DMS 273 (cell line): Measurements from ENCODE around the gene DUOXA2.
A peak's percentile ranks its signal among the peaks of the same experiment; 100 is the strongest.
"Not testable (repeated sequence)": the region's sequence is repeated elsewhere in the genome, so short reads cannot be mapped to it uniquely, and the experiment has no call there.

ENCODE experiments used
- DNase-seq: peaks from one replicate; lab custom pipeline; 2025; ENCODE audit not compliant: unreplicated experiment; lab: John Stamatoyannopoulos, UW

The DUOXA2 gene

GRCh38 chr15:45114076-45114750 lies at the start of gene DUOXA2, which contains the start of gene DUOX2:
Gene DUOXA2, plus strand, starts transcription at chr15:45114326. Its CDS starts 280 bp downstream, at chr15:45114606.
Gene DUOX2, minus strand, starts transcription at chr15:45114172. Its CDS starts 761 bp downstream, at chr15:45113411.
- peak; percentile 24 for DNase-seq

GRCh38 chr15:45064386-45064785 lies 49.7 kb upstream of the DUOXA2 start:
- DNase-seq, result no peak

DNA sequence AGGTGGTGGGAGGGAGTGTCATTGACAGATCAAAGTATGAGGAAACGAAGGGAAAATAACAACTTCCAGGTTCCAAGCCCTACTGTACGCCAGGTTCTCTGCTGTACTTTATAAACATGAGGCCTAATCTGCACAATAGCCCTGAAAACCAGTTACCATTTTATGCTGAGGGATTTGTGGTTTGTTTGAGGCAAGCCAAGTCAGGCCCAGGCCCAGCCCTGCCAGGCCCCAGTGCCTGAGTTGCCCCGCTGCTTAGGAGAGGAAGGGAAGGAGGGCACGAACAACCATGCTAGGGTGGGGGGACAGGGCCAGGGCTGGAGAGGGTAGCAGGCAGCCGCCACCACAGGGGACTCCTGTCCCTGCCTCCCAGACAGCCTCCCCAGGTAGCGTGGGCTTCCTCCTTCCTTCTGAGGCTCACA lies 44.2 kb upstream of the DUOXA2 start:
- DNase-seq, result not testable (repeated sequence)

DNA sequence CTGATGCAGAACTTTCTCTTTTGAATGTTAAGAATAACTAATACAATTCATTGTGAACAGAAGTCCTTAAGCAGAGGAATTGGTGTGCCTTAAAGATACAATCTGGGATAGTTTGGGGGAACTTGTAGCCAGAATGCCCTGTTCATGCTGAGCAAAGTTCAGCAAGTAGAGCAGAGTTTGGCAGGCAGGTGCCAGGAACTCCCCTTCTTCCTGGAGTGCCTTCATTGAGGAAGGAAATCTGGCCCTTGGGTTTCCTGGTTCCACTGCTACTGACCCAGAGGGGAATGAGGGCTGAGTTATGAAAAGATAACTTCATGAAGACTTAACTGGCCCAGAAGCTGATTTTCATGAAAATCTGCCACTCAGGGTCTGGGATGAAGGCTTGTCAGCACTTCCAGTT lies 40.5 kb upstream of the DUOXA2 start:
- DNase-seq, result not testable (repeated sequence)

GRCh38 chr15:45075440-45076320 lies 38.4 kb upstream of the DUOXA2 start:
- not testable (repeated sequence) for DNase-seq

DNA sequence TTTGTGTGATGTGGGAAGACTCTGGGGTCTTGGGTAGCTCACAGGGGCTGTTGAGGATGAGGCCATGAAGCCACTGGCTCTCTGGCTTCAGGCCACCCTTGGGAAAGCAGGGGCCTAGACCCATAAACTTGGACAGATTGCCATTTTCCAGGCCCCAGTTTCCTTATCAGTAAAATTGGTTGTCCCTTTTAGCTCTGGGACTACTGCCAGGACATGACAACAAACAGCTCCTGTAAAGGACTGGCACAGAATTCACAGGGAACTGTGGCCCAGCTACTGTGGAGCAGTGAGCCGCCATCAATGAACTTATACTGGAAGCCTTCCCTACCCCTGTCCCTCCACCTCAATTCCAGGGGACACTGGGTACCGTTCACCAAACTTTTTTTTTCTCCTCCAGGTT lies 36.7 kb upstream of the DUOXA2 start:
- DNase-seq, result peak; percentile 13

DNA sequence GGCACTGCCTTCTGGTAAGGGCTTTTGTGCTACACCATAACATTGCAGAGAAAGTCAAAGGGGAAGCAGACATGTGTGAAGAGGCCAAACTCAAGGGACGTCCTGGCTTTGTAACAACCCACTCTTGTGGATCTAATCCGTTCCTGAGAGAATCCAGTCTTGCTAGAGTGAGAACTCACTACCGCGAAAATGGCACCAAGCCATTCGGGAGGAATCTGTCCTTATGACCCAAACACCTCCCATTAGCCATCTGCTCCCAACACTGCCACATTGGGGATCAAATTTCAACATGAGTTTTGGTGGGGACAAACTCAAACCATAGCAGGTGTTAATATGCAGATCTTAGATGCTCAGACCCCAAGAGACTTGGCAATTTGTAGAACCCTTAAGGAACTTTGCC lies 34.9 kb upstream of the DUOXA2 start:
- DNase-seq, result peak; percentile 86

GRCh38 chr15:45079628-45080246 lies 34.4 kb upstream of the DUOXA2 start:
- not testable (repeated sequence) for DNase-seq

DNA sequence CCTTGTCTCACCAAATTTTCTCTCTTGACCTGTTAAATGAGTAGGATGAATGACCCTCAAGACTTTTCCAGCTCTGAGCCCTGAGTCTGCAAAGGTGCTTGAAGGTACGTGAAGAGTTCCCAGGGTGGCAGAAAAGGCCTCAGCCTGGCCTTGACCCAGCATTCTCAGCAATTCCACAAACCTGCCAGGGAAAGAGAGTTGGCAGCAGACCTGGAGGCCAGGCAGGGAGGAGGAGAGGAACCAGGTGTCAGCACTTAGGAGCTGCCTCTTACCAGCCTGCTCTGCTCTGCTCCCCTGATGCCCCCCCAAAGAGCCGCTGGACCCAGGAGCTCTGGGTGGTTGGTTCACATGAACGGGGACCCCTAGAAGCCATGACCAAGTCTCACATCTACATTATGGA lies 33.5 kb upstream of the DUOXA2 start:
- DNase-seq, result not testable (repeated sequence)

GRCh38 chr15:45082412-45082811 lies 31.7 kb upstream of the DUOXA2 start:
- DNase-seq, result not testable (repeated sequence)

DNA sequence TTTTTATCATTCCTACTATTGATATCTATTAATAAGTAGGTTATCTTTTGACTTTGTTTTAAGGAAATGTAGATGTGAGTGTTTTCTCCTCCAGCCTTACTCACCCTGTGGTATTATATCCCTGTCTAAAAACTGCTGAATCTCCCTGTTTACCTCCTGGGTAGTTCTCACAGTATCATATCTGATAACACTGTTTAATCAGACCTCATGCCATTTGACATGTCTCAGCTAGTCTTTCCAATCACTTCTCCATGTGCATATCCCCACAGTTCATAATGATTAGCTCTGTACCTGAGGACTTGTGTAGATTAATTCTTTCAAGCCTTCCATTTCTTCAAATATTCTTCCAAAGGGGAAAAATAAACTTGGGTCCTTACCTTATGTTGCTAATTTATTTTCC lies 30.9 kb upstream of the DUOXA2 start:
- no peak for DNase-seq

DNA sequence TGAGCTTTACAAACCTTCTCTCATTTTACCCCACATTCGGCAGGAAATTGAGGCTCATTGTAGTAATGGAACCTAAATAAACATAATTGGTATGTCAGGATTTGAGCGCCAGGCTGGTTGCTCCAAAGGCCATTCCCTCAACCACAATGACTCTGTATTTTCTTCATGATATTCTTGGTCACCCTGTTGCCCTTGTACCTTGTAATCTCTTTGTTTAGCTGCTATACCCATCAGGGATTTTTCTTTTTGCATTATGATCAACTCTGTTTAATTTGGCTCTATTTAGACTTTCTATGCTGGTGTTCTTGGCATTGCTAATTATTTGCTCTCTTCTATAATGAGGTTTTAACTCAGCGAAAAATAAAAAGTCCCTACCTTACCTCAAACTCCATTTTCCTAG lies 30.0 kb upstream of the DUOXA2 start:
- DNase-seq, result no peak

DNA sequence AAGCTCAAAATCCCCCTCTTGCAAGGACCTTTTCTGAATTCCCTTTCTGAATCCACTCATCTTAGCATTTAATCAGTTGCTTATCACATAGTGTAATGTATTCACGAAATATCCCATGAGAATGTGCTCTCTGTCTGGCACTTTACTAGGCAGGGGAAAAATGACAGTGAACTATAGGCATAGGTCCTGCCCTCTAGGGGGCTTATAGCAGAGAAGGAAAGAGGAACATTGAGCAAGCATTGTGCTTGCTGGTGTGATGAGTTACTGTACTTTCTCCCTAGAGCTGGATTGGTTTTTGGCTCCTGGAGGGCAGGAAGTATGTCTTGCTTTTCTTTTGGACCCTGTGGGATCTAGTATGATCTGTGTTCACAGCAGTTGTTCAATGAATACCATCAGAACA lies 26.6 kb upstream of the DUOXA2 start:
- DNase-seq, result peak; percentile 18

DNA sequence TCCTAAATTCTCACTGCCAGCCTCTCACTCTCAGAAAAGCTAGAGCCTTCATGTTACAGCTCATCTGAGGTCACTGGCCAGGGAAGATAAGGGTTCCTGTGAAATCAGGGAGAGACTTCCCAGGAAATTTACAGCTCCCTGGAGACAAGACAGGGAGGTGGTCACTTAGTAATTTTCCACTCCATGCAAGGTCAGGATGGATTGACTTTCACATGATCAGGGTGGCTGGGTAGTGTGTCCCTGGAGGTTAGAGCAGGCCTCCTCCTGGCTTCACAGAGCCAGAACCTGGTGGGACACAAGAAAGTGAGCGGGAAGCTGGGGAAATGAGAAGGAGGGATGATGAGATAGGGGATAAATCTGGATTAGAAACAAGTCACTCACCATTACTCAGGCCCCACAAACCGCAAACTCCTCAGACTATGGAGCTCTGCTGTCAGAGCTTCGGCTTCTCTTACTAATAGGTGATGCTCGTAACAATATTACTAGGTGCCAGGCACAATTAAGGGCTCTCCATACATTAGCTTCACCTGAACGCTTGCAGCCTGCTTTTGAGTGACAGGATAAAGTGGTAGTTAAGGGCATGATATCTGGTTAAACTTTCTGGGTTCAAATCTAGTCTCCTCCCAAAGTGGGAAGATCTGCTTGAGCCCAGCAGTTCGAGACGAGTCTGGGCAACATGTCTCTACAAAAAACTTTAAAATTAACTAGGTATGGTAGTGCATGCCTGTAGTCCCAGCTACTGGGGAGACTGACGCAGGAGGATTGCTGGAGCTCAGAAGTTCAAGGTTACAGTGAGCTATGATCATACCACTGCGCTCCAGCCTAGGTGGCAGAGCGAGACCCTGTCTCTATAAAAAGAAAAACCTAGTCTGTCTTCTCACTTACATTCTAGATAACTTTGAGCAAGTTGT lies 25.1 kb upstream of the DUOXA2 start:
- no peak for DNase-seq

- no peak for DNase-seq
These were observed 24.3 kb upstream of the DUOXA2 start for GRCh38 chr15:45089712-45090373.

- no peak for DNase-seq
These were observed 23.0 kb upstream of the DUOXA2 start for GRCh38 chr15:45091161-45091560.

- no peak for DNase-seq
These were observed 22.6 kb upstream of the DUOXA2 start for GRCh38 chr15:45091576-45091975.

- DNase-seq, result no peak
These were observed 21.1 kb upstream of the DUOXA2 start for GRCh38 chr15:45093013-45093412.

- DNase-seq, result no peak
These were observed 20.3 kb upstream of the DUOXA2 start for GRCh38 chr15:45093622-45094357.
